ENCODE measurements around the gene USP16.

USP16 gene

DNA sequence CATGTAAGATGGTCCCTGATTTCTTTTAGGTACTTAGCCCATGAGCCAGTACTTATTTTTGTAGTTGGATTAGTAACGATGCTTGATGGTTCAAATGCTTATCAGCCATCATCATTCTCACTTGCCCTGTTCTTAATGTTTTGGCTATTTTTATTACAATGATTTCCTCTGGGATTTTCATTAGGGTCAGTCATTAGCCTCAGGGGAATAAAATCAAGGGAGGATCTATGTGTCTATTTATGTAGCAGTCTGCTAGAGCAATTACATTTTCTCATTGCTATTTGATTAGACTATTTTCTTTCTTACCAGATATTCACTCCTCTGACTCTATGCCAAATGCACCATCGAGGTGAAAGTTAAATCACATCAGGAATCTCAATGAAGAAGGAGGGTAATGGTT is 59.9 kb downstream of the USP16 start:
- no peak for DNase-seq (ENCODE audit: low read depth)

DNA sequence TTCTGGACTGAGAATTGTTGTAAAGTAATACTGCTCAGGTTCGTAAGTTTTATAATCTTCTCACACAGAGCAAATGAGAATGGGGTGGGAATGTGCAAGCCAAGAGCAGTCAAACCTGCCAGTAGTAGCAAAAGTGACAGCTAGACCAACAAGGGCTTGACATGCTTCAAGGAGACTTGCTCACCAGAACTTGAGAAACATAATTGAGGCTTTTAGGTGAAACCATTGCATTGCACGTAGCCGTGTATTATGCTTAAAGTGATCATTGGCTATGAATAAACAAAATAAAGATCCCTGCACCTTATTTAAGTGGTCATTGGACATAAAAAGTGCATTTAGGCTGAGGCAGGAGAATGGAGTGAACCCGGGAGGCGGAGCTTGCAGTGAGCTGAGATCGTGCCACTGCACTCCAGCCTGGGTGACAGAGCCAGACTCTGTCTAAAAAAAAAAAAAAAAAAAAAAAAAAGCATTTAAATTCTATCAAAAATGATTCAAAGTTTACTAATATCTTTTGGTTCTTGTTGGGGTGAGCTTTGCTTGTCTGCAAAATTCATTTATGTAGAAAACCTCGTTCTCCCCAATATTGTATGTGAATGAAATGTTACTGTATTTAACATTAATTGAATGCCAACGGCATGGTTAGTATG is 60.8 kb downstream of the USP16 start:
- DNase-seq (ENCODE audit: low read depth), result no peak

DNA sequence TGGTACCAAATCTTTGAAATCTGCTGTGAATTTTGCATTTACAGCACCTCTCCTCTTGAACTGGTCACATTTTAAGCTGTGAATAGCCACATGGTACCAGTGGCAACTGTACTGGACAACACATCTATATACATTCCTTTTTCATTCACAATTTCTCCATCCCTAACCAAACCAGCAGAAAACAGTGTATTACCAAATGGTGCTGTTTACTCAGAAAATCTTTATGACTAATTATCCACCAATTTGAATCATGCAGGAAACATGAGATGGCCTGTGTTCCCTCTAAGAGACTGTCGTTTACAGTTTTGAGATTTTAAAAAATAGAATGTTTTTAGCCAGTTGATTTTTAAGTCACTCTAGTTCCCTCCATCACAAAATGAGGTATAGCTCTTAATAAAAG is 66.6 kb downstream of the USP16 start:
- no peak for DNase-seq (ENCODE audit: low read depth)

DNA sequence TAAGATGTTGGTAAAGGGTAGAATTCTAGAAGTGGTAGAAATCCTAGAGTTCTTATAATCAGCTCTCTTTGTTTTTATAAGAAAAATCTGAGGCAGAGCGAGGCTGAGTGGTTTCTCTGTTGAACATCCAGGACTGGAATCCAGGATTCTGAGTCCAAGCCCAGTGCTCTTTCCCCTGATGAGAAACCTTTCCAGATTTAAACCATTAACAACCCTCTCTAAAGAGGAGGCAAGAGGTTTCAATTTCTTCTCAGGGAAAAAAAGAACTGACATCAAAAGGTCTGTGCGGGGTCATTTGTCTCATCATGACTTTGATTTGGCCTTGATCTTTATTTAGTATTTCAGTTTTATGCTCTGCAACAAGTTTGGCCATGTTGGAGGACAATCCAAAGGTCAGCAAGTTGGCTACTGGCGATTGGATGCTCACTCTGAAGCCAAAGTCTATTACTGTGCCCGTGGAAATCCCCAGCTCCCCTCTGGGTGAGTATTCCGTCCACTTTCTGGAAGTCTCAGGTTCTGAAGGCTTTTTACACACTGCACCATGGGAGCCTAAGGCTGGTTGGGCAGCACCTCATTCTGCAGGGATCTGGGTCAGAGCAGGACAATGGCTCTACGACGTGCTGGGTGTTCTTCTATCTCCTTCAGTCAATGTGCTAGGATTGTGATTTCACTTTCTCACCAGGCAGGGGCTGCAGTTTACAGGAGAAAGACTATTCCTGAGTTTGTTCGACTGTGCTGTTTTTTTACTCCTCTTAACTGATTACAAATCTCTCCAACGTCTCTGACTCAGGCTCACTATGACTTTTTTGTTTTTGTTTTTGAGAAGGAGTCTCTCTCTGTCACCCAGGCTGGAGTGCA is 67.9 kb downstream of the USP16 start:
- DNase-seq (ENCODE audit: low read depth), result no peak

DNA sequence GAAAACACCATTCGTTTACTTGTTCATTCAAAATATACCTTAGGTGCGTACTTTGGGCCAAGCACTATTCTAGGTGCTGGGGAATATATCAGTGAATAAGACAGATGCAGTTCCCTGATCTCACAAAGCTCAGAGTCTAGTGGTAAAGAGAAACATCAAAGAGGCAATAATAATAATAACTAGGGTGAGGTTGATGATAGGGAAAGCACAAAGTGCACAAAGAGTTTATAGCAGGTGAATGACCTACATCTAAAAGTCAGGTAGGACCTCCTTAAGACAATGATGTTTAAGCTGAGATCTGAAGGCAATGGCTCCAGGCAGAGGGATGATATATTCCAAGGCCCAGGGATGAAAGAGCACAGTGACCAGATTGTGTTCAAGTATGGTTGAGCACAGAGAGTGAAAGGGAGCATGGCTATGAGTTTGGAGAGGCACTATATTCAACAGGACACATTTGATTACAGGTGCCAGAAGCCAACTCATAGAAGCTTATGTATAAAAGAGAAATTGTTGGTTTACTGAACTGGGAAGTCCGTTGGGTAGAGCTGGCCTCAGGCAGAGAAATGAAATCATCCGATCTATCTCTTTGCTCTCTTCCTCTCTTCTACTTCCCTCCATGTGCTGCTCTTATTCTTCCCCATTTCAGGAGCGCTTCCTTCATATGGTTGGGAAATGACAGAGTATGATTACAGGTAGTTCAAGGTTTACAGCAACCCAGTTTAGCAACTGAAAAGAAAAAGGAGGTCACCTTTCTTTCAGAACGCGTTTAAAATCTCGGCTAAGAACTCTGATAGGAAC is 71.9 kb downstream of the USP16 start:
- no peak for DNase-seq (ENCODE audit: low read depth)

DNA sequence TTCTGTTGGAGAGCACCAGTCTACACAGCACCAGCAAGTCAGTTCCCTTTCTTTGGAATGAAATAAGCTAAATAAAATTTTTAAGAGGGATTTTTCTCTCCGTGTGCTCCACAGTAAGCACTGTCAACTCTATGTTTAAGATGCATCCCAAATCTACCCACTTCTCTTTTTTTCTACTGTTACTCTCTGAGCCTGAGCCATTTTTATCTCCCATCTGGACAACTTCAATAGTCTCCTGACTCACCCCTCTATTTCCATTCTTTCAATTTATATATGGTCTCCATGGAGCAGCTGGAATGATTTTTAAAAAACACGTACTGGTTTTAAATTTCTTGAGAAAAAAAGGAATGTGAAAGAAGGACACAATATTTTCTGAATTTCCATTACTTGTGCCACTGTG is 73.7 kb downstream of the USP16 start:
- no peak for DNase-seq (ENCODE audit: low read depth)

DNA sequence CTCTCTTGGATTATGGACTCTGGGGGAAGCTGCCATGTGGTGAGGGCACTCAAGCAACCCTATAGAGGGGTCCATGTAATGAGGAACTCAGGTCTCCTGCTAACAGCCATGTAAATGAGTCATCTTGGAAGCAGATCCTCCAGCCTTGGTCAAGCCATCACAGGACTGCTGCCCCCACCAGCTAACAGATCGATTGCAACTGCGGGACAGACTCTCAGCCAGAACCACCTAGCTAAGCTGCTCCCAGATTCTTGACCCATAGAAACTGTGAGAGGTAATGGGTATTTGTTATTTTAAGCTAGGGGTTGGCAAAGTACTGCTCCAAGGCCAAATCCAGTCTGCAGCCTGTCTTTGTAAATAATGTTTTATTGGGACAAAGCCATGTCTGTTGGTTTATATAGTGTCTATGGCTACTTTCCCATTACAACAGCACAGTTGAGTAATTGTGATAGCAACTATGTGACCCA is 78.4 kb downstream of the USP16 start:
- no peak for DNase-seq (ENCODE audit: low read depth)
